BLaER1 (cell line): Measurements from ENCODE around the gene PAX4.

Source experiments
- H3K27ac ChIP-seq: shearing (Covaris generic); formaldehyde crosslinking; 2 replicates; pipeline ENCODE4 v1.8.1; 2022
- H3K27me3 ChIP-seq: shearing (Covaris generic); formaldehyde crosslinking; 2 replicates; pipeline ENCODE4 v1.8.1; 2022
- H3K36me3 ChIP-seq: shearing (Covaris generic); formaldehyde crosslinking; 2 replicates; pipeline ENCODE4 v1.8.1; 2022
- H3K4me1 ChIP-seq: shearing (Covaris generic); formaldehyde crosslinking; 2 replicates; pipeline ENCODE4 v1.8.1; 2022
- H3K4me2 ChIP-seq: shearing (Covaris generic); formaldehyde crosslinking; 2 replicates; pipeline ENCODE4 v1.8.1; 2022
- H3K4me3 ChIP-seq: shearing (Covaris generic); formaldehyde crosslinking; 2 replicates; pipeline ENCODE4 v1.8.1; 2022
- H3K9ac ChIP-seq: shearing (Covaris generic); formaldehyde crosslinking; 2 replicates; pipeline ENCODE4 v1.8.1; 2022
- H3K9me3 ChIP-seq: shearing (Covaris generic); formaldehyde crosslinking; 2 replicates; pipeline ENCODE4 v1.8.1; 2022
- H4K20me1 ChIP-seq: shearing (Covaris generic); formaldehyde crosslinking; 2 replicates; pipeline ENCODE4 v1.8.1; 2022
- Cebpa-rat ChIP-seq: shearing (Covaris generic); IDR thresholded peaks from 2 replicates; pipeline ENCODE4 v1.8.1; 2022

Gene PAX4

DNA sequence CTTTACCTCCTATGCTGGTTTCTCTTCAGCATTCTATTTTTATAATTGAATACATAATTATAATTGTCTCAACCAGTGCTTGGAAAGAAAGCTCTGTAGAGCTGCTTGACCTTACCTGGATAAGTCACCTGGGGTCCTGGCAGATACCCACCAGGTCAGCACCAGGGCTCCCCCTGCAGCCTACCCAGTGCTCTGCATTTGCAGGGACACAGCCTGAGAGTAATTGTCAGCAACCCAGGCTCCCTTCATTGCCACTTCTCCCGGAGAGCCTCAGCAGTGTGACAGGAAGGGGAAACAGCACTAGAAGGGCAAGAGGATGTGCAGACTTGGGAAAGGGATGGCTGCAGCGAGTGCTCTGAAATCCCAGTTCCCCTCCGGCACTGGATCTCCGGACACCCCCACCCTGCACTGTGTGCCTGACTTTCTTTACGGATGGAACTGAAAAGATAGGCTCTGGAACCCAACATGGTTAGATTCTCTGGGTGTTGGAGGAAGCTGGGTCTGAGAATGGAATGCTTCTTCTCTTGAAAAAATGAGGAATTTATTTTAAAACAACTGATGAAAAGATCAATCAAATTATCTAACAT lies 11.4 kb upstream of the PAX4 start:
- no peaks in the 10 kb centered on the region for H3K36me3 ChIP-seq
- H3K9me3 ChIP-seq, result peaks cover 14% of the 10 kb centered on the region
- no peak overlapping the region for H3K9ac ChIP-seq
- no peaks in the 10 kb centered on the region for H3K27me3 ChIP-seq
- H3K27ac ChIP-seq, result no peak overlapping the region
- no peak overlapping the region for H3K4me2 ChIP-seq
- no peak overlapping the region for H3K4me3 ChIP-seq
- H3K4me1 ChIP-seq, result no peaks in the 10 kb centered on the region
- H4K20me1 ChIP-seq, result no peaks in the 10 kb centered on the region
- no peak for TF ChIP-seq Cebpa-rat

GRCh38 chr7:127628445-127628844 lies 10.5 kb upstream of the PAX4 start:
- Histone ChIP-seq H3K27ac (no peak overlapping the region), H3K36me3 (no peaks in the 10 kb centered on the region)

GRCh38 chr7:127625331-127625730 lies 7.4 kb upstream of the PAX4 start:
- Histone ChIP-seq H3K9ac (no peak overlapping the region), H3K4me2 (no peak overlapping the region), H3K4me1 (no peaks in the 10 kb centered on the region), H3K4me3 (no peak overlapping the region), H3K36me3 (no peaks in the 10 kb centered on the region), H3K9me3 (no peaks in the 10 kb centered on the region), H3K27me3 (no peaks in the 10 kb centered on the region), H3K27ac (no peak overlapping the region), H4K20me1 (no peaks in the 10 kb centered on the region)
- no peak for TF ChIP-seq Cebpa-rat

More at GRCh38 chr7:127628445-127628844, 10.5 kb upstream of the PAX4 start:
- Histone ChIP-seq H3K4me3 (no peak overlapping the region), H3K4me2 (no peak overlapping the region), H3K9me3 (peaks cover 6% of the 10 kb centered on the region; the same call in 1 of the 2 replicates), H3K4me1 (no peaks in the 10 kb centered on the region), H3K27me3 (no peaks in the 10 kb centered on the region), H3K9ac (no peak overlapping the region), H4K20me1 (no peaks in the 10 kb centered on the region)
- no peak for TF ChIP-seq Cebpa-rat

DNA sequence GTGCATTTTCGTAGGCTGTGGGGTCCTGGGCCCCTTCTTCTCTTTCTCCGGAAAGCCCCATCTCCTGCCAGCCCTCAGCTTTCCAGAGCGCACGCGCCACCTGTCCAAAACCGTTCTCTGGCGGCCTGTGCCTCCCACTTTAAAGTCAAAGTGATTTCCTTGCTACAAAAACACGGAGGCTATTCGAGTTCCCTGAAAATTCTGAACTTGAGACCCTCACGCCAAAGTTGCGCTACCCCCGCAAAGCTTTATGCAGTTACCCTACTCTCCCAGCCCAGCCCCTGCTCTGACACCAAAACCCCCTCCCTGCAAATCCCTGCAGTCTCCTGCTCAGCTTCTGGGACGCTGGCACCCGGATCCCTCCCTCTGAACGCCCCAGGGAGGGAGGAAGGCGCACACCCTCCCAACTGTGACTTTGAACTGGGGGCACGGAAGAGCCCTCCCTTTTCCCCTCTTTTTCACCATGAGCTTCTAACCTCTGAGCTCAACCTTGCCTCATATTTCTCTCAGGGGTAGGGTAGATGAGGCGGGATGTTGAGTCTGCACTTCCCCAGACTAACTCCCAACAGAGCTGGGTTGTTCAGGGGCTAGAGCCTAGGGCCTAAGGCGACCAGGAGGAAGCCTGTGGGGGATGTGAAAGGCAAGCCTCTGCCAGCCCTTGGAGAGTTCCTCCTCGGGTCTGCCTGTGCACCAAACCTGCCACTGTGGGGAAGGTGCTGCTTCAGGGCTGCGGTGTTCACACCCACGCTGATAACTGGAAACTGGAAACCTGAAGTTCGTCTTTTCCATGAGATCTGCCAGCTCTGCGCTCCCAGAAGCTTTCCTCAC lies 2.7 kb upstream of the PAX4 start:
- no peak overlapping the region for H3K9ac ChIP-seq
- no peak overlapping the region for H3K27ac ChIP-seq
- no peaks in the 10 kb centered on the region for H3K36me3 ChIP-seq
- no peaks in the 10 kb centered on the region for H3K9me3 ChIP-seq
- H3K27me3 ChIP-seq, result no peaks in the 10 kb centered on the region
- no peaks in the 10 kb centered on the region for H4K20me1 ChIP-seq
- no peak overlapping the region for H3K4me3 ChIP-seq
- H3K4me1 ChIP-seq, result no peaks in the 10 kb centered on the region
- H3K4me2 ChIP-seq, result peak overlapping the region; percentile 32
- no peak for TF ChIP-seq Cebpa-rat

GRCh38 chr7:127619681-127620405 lies 1.9 kb upstream of the PAX4 start:
- Histone ChIP-seq H3K4me2 (no peak overlapping the region), H3K4me3 (no peak overlapping the region), H3K27ac (no peak overlapping the region), H3K36me3 (no peaks in the 10 kb centered on the region), H3K4me1 (no peaks in the 10 kb centered on the region), H3K9me3 (no peaks in the 10 kb centered on the region), H3K9ac (no peak overlapping the region), H3K27me3 (no peaks in the 10 kb centered on the region), H4K20me1 (no peaks in the 10 kb centered on the region)
- TF ChIP-seq Cebpa-rat, result no peak

DNA sequence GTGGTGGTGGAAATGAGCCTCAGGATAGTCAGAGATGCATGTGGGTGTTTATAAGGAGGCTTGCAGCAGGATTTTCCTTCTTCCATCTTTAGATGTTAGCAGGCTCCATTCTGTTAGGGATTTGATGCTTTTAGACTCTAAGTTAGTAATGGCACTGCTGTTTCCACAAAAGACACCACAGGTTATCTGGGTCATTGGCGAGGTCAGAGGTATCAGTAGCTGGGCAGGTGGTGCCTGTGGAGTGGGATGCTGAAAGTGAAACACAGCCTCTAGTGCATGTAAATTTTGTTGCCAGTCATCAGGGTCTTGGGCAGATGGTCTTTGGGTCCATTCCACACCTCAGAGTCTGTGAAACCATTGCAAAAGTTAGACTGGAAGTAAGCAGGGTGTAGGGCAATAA lies 833 bp upstream of the PAX4 start:
- TF ChIP-seq Cebpa-rat, result no peak
- no peaks in the 10 kb centered on the region for H3K36me3 ChIP-seq
- no peaks in the 10 kb centered on the region for H3K27me3 ChIP-seq
- H3K27ac ChIP-seq, result no peak overlapping the region
- no peaks in the 10 kb centered on the region for H3K9me3 ChIP-seq
- H3K4me3 ChIP-seq, result no peak overlapping the region
- H3K4me2 ChIP-seq, result no peak overlapping the region
- no peaks in the 10 kb centered on the region for H4K20me1 ChIP-seq
- H3K9ac ChIP-seq, result no peak overlapping the region
- no peaks in the 10 kb centered on the region for H3K4me1 ChIP-seq

GRCh38 chr7:127616724-127617123 lies 1.2 kb downstream of the PAX4 start:
- H3K4me3 ChIP-seq, result no peak overlapping the region
- H3K36me3 ChIP-seq, result no peaks in the 10 kb centered on the region
- H4K20me1 ChIP-seq, result no peaks in the 10 kb centered on the region
- no peaks in the 10 kb centered on the region for H3K27me3 ChIP-seq
- no peaks in the 10 kb centered on the region for H3K4me1 ChIP-seq
- no peak overlapping the region for H3K27ac ChIP-seq
- TF ChIP-seq Cebpa-rat, result no peak
- H3K9me3 ChIP-seq, result no peaks in the 10 kb centered on the region
- no peak overlapping the region for H3K4me2 ChIP-seq
- H3K9ac ChIP-seq, result no peak overlapping the region

DNA sequence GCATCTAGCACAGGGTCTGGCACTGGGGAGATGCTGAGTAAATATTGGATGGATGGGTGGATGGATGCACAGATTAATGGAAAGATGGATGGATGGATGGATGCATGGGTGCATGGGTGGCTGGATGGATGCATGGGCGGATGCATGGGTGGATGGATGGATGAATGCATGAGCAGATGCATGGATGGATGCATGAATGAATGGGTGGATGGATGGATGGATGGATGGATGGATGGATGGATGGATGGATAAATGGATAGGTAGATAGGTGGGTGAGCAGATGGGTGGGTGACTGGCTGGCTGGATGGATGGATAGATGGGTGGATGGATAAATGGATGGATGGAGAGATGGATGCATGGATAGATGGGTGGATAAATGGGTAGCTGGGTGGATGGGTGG lies 5.7 kb downstream of the PAX4 start:
- Histone ChIP-seq H3K4me1 (no peaks in the 10 kb centered on the region), H3K36me3 (no peaks in the 10 kb centered on the region; the same call in 1 of the 2 replicates), H3K4me3 (no peak overlapping the region), H3K4me2 (no peak overlapping the region), H3K27me3 (no peaks in the 10 kb centered on the region), H3K27ac (no peak overlapping the region), H4K20me1 (no peaks in the 10 kb centered on the region), H3K9me3 (peaks cover 28% of the 10 kb centered on the region), H3K9ac (no peak overlapping the region)
- TF ChIP-seq Cebpa-rat, result no peak

- no peak overlapping the region for H3K4me3 ChIP-seq
- H3K27me3 ChIP-seq, result no peaks in the 10 kb centered on the region
- no peaks in the 10 kb centered on the region for H3K4me1 ChIP-seq
- no peak overlapping the region for H3K4me2 ChIP-seq
- H3K9me3 ChIP-seq, result peaks cover 31% of the 10 kb centered on the region
- H4K20me1 ChIP-seq, result no peaks in the 10 kb centered on the region
- no peak for TF ChIP-seq Cebpa-rat
- no peak overlapping the region for H3K9ac ChIP-seq
- H3K27ac ChIP-seq, result no peak overlapping the region
- no peaks in the 10 kb centered on the region; the same call in 1 of the 2 replicates for H3K36me3 ChIP-seq
These were observed 8.6 kb downstream of the PAX4 start for GRCh38 chr7:127609297-127609696.

DNA sequence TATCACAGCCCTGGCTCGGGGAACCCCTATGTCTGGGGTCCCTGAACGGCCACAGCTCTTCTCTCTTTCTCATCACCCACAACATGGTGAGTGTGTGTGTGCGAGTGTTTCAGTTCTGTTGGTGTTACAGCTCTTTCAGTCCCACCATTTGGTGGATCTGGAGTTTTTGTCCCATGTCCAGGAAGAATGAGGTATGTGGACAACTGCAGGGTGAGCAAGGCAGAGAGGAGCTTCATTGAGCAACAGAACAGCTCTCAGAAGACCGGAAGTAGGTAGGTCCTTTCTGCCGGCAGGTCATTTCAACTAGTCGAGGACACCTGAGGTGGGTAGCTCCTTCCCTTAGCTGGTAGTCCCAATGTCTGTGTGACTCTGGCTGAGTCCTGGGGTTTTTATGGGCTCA lies 9.5 kb downstream of the PAX4 start:
- H3K4me1 ChIP-seq, result no peaks in the 10 kb centered on the region
- H3K4me2 ChIP-seq, result no peak overlapping the region
- H4K20me1 ChIP-seq, result no peaks in the 10 kb centered on the region
- peaks cover 31% of the 10 kb centered on the region for H3K9me3 ChIP-seq
- no peak overlapping the region for H3K9ac ChIP-seq
- no peaks in the 10 kb centered on the region; the same call in 1 of the 2 replicates for H3K36me3 ChIP-seq
- no peak for TF ChIP-seq Cebpa-rat
- H3K27ac ChIP-seq, result no peak overlapping the region
- no peaks in the 10 kb centered on the region for H3K27me3 ChIP-seq
- no peak overlapping the region for H3K4me3 ChIP-seq
